Measurements from ENCODE around the gene HSPA1L.

- TF ChIP-seq GATA2 (IDR thresholded peaks at IDR 0.05; ENCODE audit: low read depth, low read length): no peak
- no peak for TF ChIP-seq GATA3 (IDR thresholded peaks at IDR 0.05; ENCODE audit: low read depth, low read length)
Observed at GRCh38 chr6:31781244-31782125, 33.6 kb downstream of the HSPA1L start.
